Stimulated activated CD4-positive, alpha-beta T cell treated with anti-CD3 and anti-CD28 coated beads, Interleukin-15, amount 100 ng/mL, for 24 hours (primary cell): ENCODE results near the gene RIC3.

Experiments
- DNase-seq: peaks from one replicate; pipeline ENCODE4 v3.0.0-alpha.2; 2020

The RIC3 gene

DNA sequence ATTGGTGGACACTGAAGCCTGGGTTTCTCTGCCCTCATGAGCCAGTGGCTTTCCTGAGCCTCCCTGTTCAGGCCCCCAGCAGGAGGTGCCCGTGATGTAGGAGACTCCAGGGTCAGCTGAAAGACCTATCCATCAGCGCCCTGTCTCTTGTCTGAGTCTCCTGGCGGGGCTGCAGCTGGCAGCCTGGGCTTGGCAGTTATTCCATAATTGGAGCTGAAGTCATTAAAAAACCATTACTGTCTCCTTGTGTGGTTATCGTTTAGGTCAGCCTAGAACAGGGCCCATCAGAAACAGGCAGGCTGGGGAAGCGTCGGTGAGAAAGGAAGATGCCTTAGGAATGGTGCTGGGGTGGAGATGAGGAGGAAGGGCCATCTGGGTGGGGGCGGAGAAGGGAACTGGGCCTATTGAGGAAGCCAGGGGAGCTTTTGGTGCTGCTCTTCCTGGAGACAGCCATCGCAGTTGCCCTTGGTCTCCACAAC, 82.8 kb downstream of the RIC3 start:
- DNase-seq, result no peak

DNA sequence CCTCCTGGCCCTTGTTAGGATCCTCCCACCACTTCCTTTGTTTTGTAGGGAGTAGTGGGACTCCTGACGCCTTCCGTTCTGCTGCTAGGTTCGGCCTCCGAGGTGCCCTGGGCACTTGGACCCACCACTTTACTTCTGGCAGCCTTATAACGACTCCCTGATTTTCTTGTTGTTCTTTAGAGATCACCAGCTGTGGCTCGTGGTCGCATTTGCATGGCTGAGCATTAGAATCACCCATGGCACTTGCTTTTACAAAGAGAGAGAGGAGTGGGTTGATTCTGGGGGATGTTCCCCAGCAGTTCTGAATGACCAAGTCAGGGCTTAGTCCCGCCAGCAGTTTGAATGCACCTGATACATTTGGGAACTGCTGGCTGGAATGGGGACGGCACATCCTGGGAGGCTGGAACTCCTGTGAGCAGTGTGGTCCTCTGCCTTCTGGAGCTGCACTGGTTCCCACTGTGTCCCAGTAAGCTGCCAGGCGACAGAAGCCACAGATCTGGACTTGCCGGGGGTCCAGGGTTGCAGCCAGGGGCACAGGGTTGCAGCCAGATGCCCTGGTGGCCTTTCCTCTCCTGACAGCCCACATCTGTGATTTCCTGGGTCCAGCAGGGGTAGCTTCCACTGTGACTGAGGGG, 83.7 kb downstream of the RIC3 start:
- DNase-seq, result no peak

DNA sequence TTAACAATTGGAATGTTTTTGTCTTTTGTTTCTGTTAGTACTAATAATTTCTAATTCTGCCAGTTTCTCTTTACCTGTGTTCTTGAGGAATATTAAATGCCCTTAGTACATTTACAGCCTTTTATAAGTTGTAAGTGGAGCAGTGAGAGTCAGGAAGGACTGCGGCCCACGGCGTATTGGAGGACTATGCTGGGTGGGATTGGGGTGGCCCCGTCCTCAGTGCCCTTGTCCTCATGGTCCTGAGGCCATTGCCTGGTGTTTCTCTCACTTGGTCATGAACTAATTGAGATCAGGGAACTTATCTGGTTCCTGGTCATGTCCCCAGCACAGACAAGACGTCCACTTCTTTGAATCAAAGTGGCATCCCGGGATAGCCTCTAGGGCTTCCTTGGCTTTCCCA, 84.5 kb downstream of the RIC3 start:
- DNase-seq, result no peak

DNA sequence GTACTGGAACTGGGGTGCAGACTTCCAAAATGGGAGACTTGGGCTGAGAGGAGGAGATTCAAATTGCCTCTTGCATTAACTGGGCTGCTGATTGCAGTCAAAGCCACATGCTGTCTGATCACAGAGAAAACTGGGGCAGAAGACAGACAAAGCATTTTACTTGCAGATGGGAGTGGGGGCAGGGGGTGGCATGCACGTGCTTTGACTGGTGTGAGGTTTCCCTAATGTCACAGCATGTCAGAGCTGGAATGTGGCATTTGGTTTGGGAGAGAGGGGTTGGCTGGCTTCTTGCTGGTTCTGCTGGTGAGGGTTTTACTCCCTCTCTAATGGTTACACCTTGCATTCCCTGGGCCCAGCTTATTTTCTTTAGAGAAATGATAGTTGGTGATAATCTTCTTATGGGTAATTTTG, 84.9 kb downstream of the RIC3 start:
- no peak for DNase-seq

DNA sequence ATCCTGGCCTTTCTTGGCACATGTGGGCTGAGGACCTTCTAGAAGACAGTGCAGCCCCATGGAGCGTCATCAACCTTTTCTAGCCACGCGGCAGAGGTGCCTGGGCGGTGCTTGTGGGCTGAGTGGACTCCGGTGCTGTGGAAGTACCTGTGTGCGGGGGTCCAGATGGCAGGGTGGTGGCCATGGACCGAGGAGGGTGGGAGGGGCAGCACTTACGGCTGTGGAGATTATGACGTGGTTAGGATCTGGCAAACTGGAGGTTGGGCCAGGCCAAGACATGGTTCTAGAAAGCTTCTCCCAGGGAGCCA, 85.8 kb downstream of the RIC3 start:
- DNase-seq, result no peak

DNA sequence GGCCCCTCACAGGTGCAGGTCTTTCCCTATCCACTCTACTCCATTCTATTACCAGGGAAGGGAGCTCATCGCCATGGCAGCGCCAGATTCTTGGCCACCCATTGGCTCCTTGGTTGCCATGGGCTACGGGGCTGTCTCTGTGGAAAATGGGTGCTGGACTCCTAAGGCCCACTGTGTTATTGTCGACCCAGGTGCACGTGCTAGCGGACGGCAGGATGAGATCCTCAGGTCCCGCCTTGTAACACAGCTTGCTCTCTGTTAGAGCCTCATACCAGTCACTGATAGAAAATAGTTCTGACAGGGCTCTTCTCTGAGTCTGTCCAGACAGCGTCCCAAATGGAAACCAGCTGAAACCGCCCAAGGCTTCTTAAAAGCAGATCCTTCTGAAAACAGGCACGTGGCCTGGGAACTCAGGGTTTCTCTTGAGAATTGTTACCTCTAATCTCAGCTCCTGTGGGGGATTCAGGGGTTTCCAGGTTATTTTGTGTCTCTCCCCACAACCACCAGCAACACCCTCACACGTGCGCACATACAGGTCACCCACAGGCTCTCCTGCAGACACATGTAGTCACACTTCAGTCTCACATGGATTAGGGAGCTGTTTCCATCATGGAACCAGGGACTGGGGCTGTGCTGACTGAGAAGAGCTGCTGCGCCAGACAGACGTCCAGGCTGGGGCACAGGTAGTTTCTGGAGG, 86.3 kb downstream of the RIC3 start:
- no peak for DNase-seq

DNA sequence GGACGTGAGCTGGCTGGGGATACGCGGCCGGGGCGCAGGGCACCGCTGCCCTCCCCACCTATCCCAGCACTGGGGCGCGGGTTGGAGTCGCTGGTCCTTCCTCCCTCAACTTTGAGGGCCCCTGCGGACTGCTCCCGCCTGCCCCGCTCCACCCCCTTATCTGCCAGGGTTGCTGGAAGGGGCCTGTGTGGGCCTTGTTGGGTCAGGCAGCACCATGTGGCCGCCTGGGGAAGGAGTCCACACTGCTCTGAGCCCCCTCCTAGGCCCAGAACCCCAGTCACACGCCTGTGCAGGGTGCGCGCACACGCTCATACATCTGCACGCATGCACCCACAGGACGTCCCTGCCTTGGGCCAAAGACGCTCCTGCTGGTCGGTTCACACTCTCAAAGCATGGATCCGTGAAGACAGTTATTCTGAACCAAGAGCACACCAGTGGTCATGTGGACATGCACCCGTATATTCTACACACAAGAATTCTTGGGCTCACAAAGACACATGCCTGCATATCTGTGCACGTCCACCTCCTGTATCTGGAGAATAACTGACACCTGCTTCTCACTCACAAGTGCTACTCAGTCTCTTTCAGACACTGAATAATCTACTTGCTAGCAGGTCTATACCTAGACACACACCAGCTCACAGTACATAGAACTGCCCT, 87.1 kb downstream of the RIC3 start:
- DNase-seq, result no peak

DNA sequence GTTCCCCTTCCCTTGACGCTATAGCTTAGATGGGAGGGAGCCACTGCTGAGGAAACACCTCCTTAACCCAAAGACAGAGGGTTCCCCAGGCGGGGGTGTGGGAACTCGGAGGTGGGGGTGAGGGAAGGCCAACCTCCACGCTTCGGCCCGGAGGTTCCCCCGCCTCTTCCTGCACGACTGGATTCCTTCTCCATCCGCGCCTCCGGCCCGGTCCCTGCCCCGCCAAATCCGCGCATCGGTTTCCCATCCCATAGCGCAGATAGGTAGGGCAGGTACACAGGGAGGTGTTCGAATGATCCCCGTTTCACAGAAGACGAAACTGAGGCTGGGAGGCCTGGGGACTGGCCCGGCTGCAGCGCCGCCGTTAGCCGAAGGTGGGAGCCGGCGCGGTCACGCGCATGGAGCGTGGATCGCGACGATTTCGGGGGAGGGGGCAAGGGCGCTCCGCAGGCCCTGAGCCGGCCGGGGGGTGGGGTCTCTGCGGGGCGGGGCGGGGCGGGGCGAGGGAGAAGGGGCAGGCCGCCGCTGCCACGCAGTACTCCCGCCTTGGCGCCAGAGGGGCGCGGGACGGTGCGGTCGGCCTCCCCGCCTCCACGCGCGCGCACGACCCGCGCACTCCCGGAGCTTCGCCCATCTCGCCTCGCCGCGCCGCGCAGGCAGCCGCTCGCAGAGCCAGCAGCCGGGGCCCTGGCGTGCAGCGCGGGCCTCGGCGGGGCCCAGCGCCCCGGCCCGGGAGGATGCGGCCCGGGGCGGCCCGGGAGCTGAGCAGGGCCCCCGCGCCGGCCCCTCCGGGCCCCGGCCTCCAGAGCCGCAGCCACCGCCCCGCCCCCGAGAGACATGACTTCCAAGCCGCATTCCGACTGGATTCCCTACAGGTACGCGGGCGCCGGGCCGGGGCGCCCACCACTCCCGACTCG, 87.9 kb downstream of the RIC3 start, which contains the start of gene TUB:
Gene TUB, plus strand, starts transcription at position 538 of the 917 bp plus-strand sequence. Its CDS starts 300 bp downstream, at position 838.
- peak; percentile 42 for DNase-seq

DNA sequence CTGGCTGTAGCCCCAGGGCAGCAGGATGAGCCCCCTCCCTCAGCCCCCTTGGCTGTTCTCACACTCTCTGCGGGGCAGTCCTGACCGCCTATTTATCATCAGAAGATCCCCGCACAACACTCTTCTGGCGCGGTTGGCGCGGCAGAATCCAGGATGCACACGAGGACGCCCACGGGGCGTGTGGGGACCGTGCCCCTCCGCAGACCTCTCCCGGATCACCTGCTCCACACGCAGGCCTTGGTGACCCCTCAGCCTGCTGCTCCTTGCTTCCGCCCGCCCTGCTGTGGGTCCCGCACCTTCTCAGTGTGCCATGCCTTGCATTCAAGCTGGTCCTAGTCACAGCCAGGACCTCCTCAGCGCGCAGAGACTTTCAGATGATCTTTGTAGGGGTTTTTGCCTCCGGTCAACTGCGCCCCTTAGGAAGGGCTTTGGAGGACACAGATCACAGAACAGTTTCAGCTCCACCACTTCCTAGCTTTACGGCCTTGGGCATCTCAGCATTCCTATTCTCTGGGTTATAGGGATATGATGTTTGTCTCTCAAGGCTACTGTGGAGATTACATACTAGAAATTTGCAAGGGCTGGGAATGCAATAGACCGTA, 88.7 kb downstream of the RIC3 start:
- DNase-seq, result no peak

DNA sequence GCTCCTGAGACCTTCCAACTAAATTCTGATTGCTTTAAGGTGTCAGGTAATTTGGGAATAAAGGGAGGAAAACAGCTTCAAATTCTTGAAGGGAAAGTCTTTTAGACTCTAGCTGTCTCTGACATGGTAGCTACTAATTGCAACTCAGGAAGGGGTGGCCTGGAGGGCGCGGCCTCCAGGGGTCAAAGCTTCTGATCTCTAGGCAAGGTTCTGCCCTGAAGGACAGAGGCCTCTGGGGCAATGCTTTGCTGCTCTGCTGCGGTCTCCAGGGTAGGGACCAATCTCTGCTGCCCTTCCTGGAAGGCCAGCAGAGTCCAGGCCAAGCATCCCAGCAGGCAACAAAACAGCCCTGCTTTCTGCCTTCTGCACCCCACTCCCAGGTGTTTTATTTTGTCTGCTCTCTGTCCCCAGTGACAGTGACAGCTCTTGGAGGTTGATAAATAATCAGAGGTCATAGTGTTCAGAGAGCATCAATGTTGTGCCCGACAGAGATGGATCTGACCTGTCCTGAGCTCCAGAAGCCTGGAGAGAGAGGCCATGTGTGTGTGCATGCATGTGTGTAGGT, 89.6 kb downstream of the RIC3 start:
- no peak for DNase-seq

DNA sequence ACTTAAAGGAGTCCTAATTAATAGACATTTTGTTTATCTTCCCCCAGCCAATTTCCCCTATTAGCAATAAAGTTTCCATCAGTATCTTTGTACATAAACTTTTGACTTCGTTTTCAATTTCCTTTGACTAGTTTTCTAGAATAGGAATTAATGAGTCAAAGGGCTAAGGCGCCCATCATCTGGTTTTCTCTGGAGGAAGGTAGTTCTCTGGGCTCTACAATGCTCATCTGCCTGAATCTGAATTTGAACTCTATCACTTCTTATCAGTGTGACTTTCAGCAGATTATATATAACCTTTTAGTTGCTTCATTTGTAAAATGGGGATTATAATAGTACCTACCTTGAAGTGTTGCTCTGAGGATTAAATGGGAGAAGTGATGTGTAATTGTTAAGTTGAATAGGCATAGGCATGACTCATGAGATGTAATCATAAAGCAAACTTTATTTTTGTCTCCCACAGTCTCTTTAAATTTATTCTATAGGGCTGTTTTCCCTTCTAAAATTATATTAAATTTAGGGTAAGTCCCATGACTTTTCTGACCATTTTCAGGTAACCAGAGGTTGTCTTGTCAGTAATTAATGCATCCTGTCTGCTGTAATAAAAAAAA, 93.6 kb downstream of the RIC3 start:
- no peak for DNase-seq

DNA sequence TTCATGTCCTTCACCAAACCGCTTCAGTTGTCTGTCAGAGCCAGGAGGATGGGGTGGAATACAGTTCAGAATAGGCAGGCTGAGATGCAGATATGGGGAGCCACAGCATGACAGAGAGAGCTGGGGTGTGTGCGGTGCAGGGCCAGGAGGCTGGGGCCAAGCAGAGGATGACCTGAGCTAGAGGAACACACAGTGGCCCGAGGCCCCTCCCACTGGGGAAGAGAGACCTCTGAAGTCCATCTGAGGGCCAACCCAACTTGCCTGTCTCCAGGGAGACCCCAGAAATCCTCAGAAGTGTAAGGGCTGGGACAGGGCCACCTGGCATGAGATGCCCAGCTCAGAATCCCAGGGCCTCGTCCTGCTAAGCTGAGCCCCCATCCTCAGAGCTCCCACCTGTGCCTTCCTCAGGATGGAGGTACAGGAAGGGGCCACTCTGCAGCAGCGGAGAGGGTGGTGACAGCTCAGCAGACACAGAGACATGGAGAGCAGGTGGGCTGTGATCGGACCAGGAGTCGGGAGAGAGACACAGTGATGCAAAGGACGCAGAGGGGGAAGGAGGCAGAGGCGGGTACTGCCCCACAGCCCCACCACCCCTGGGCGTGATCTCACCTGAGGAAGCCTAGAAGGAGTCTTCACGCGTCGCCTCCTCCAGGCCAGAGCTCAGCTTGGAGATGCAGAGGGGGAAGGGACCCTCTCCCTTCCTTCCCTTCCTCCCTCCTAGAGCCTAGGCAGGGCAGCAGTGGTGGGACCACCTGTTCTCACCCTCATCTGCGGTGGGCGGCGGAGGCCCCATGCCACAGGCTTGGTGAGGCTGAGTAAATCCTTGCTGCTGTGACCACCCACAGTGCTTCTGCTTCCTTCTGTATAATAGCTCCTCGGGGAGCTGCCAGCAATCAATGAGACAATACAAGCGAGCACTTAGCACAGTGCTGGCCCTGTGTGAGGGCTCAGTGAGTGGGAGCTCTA, 96.9 kb downstream of the RIC3 start:
- no peak for DNase-seq

DNA sequence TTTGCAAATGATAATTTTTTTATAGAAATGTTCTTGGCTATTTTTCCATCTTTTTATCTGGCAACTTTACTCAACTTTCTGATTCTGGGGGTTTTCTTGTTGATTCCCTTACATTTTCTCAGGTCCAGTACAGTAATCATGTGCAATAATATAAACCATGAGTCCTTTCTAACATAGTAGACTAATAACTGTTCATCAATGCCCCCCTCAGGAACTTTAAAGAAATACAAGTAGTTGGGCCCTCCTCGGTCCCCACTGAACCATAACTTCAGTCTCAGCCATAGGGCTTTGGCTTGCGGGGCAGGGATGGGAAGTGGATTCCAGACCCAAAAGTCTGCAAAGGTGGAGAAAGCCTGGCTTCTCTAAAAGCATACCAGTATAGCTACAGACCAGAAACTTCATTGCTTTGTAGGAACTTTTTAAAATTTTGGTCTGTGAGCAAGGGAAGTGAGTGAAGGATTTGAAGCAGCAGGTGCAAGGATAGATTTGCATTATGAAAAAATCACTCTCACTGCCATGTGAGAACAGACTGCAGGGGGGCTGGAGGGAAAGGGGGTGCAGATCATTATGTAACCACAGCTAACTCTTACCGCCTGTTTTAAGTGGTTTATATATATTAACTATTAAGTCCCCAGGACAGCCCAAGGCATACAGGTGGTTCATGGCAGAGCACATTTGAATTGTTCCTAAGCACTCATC, 98.3 kb downstream of the RIC3 start:
- DNase-seq, result no peak

DNA sequence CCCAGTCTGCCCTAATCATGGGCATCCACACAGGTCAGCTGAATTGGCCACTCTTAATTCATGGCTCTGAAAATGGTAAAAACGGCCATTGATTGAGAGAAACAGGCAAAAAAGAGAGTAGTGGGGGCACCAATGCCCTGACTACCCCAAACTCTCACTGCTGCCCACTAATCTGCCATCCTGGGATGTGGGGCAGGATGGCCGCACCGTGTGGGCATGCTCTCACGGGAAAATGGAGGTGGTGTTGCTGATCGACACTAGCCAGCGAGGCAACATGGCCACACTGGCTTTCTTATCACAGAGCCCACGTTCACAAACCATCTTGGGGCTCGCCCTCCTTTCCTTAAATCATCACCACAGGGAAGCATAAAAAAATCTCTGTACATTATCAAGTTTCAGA, 99.1 kb downstream of the RIC3 start:
- DNase-seq, result no peak

DNA sequence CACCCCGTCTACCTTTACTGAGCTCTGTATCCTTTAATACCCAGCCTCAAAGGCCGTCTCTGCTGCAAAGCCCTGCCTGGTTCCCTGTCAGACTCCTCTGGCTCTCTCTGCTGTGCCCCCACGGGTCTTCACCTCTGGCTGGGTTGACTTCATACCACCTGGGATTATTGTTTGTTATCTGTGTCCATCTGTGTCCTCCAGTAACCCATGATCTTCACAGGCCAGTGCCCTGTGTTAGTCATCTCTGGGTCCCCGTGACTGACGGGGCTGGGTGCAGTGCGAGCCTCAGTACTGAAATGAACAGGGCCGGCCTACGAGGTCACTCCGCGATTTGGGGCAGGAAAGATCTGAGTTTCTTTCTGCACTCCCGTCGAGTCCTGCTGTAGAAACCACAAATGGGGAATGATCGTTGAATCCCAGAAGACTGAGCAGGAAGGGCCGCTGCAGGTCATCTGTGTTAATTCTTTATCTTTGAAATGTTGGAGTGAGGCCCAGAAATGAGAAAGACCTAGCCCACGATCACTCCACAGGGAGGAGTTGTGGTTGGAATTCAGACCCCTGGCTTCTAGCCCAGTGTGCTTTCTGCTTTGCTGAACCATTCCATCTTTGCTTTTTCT, 100.1 kb downstream of the RIC3 start:
- DNase-seq, result no peak

DNA sequence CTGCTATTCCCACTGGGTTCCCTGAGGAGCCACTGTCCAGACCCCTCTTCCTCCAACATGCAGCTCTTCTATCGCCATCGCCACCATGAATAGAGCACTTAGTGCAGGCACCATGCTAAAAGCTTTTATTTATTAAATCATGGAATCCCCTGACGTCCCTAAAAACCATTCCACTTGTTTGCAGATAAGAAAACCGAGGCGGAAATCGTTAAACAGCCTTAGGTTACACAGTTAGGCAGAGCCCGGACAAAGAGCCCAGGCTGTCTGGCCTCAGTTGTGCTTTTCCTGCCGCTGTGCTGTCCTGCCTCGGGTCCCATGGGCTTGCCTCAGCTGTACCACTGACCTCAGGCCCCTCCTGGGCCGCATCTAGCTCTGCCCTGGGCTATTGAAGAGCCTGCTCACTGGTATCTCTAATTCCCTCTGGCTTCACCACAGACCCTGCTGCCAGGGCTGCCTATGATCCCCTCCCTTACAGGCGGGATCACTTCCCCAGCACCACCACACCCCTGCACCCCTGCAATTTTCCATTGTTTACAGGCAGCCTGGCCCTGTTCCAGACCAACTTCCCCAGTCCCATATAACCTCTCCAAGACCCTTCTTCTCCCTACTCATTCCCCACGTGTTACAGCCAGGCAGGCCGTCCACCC, 100.8 kb downstream of the RIC3 start:
- DNase-seq, result no peak

DNA sequence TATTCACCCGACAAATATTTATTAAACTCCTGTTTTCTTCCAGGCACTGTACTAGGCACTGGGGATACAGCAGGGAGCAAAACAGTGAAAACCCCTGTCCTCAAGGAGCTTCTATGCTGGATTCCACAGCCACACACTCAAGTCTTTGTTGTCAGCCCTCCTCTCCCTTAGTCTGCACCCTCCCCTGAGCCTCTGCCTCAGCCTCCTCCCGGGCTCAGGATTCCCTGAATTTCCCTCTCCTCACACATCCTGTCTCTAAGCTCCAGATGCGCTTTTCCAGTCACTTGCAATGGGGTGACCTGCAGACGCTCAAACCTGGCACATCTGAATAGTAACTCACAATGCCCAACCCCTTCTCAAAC, 101.3 kb downstream of the RIC3 start:
- DNase-seq, result no peak

DNA sequence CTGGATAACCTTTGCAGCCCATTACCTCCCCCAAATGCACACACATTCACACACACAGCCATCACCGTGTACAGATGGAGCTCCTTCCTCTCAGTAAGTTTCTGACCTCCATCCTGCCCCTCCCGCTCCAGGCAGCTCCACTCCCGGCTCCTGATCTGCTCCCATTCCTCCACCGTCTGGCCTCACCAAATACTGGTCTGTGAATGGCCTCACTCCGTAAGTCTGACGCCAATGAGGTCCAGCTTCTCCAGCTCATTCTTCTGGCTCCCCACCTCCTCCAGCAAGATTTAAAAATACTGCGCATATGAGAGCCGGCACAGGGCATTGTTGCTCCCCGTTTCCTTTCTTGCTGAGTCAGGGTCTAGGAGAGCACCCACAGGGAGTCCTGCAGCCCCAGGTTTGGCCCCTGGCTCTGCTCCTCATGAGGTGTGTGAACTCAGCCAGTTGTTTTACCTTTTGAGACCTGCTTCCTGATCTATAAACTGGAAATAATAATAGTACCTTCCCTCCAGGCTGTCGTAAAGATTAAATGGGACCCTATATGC, 101.8 kb downstream of the RIC3 start:
- DNase-seq, result no peak
